WTC11 (cell line): ENCODE data around the gene STS. TPM values are rescaled to one million over a fixed set of nuclear protein-coding genes. Genes with fewer than 3 reads are reported as not detected.

ENCODE experiments used
- ATAC-seq: fragments of 200-7000 bp; cut with Tn5 transposase; 2 replicates; pipeline ENCODE4 v1.10.0; 2021; ENCODE audit warnings: mild to moderate bottlenecking, moderate library complexity
- CTCF ChIA-PET: fragments of 300-600 bp; sonication (Branson Sonifier 250); formaldehyde crosslinking; loops from one replicate; lab custom pipeline; 2021; ENCODE audit warnings: antibody characterized with exemption; lab: Charles Lee
- POLR2A ChIA-PET: fragments of 350-600 bp; sonication (Branson Sonifier 250); formaldehyde crosslinking; loops from one replicate; lab custom pipeline; 2021; ENCODE audit warnings: antibody characterized with exemption; lab: Charles Lee
- DNase-seq: peaks from one replicate; pipeline ENCODE4 v3.0.0; 2021; ENCODE audit warnings: low spot score
- H3K27ac Mint-ChIP-seq: 2 replicates; pipeline ENCODE4 v1.8.0; 2021; ENCODE audit warnings: mixed read lengths
- H3K27me3 Mint-ChIP-seq: 2 replicates; pipeline ENCODE4 v1.8.0; 2021; ENCODE audit warnings: low read depth, mild to moderate bottlenecking, moderate library complexity, mixed read lengths
- H3K36me3 Mint-ChIP-seq: 2 replicates; pipeline ENCODE4 v1.8.0; 2021; ENCODE audit warnings: mixed read lengths
- H3K4me1 Mint-ChIP-seq: 2 replicates; pipeline ENCODE4 v1.8.0; 2022; ENCODE audit warnings: mixed read lengths
- H3K4me3 Mint-ChIP-seq: 2 replicates; pipeline ENCODE4 v1.8.0; 2021; ENCODE audit warnings: mild to moderate bottlenecking, moderate library complexity, mixed read lengths
- H3K9me3 Mint-ChIP-seq: 2 replicates; pipeline ENCODE4 v1.8.0; 2021; ENCODE audit warnings: mixed read lengths
- ATF1 ChIP-seq: sonication (generic); formaldehyde crosslinking; IDR thresholded peaks from 2 replicates; pipeline ENCODE4 v1.8.1; 2023; ENCODE audit warnings: mild to moderate bottlenecking, moderate library complexity, missing genetic modification reagents
- GTF2I ChIP-seq: fragments of 250-450 bp; sonication (Bioruptor Pico); conservative IDR thresholded peaks from 2 replicates; pipeline ENCODE4 v1.4.0; 2021; ENCODE audit warnings: mild to moderate bottlenecking
- JUN ChIP-seq: sonication (generic); formaldehyde crosslinking; IDR thresholded peaks from 2 replicates; pipeline ENCODE4 v1.8.0; 2023; ENCODE audit warnings: mild to moderate bottlenecking, missing genetic modification reagents
- KAT7 ChIP-seq: sonication (generic); formaldehyde crosslinking; IDR thresholded peaks from 2 replicates; pipeline ENCODE4 v1.8.1; 2023; ENCODE audit warnings: missing genetic modification reagents, mild to moderate bottlenecking, borderline replicate concordance
- NFATC4 ChIP-seq: fragments of 250-450 bp; sonication (Bioruptor Pico); IDR thresholded peaks from 2 replicates; pipeline ENCODE4 v1.9.0; 2021; ENCODE audit warnings: mild to moderate bottlenecking
- NFE2L1 ChIP-seq: sonication (generic); formaldehyde crosslinking; IDR thresholded peaks from 2 replicates; pipeline ENCODE4 v1.8.1; 2023; ENCODE audit warnings: missing genetic modification reagents
- NR1H2 ChIP-seq: sonication (generic); formaldehyde crosslinking; IDR thresholded peaks from 2 replicates; pipeline ENCODE4 v1.9.0; 2021; ENCODE audit warnings: mild to moderate bottlenecking, moderate library complexity, missing genetic modification reagents
- SMAD3 ChIP-seq: sonication (generic); formaldehyde crosslinking; IDR thresholded peaks from 2 replicates; pipeline ENCODE4 v1.8.0; 2022; ENCODE audit warnings: missing genetic modification reagents, mild to moderate bottlenecking, borderline replicate concordance
- ZNF263 ChIP-seq: sonication (generic); formaldehyde crosslinking; IDR thresholded peaks from 2 replicates; pipeline ENCODE4 v1.8.1; 2022; ENCODE audit warnings: low read depth, mild to moderate bottlenecking, moderate library complexity, missing genetic modification reagents
- ZNF317 ChIP-seq: sonication (generic); formaldehyde crosslinking; IDR thresholded peaks from 2 replicates; pipeline ENCODE4 v1.8.1; 2023; ENCODE audit warnings: low read depth, mild to moderate bottlenecking, moderate library complexity, missing genetic modification reagents, borderline replicate concordance
- total RNA-seq: library from RNA; stranded (reverse); gene quantifications from 3 replicates; pipeline ENCODE4 v1.2.3, GENCODE V29; 2021
- TF ChIP-seq, protein P1 (sequence below): sonication (generic); formaldehyde crosslinking; IDR thresholded peaks from 2 replicates; pipeline ENCODE4 v1.8.1; 2022; ENCODE audit warnings: low read depth, missing genetic modification reagents, borderline replicate concordance
- TF ChIP-seq, protein P2 (sequence below): sonication (generic); formaldehyde crosslinking; conservative IDR thresholded peaks from 2 replicates; pipeline ENCODE4 v1.8.1; 2022; ENCODE audit warnings: mild to moderate bottlenecking, missing genetic modification reagents
- TF ChIP-seq, protein P3 (sequence below): sonication (generic); formaldehyde crosslinking; IDR thresholded peaks from 2 replicates; pipeline ENCODE4 v1.8.1; 2023; ENCODE audit warnings: mild to moderate bottlenecking, missing genetic modification reagents, borderline replicate concordance
- TF ChIP-seq, protein P4 (sequence below): sonication (generic); formaldehyde crosslinking; IDR thresholded peaks from 2 replicates; pipeline ENCODE4 v1.8.1; 2022; ENCODE audit warnings: low read depth, mild to moderate bottlenecking, moderate library complexity, missing genetic modification reagents, borderline replicate concordance
- TF ChIP-seq, protein P5 (sequence below): sonication (generic); formaldehyde crosslinking; IDR thresholded peaks from 2 replicates; pipeline ENCODE4 v1.8.0; 2023; ENCODE audit warnings: mild to moderate bottlenecking, missing genetic modification reagents
- TF ChIP-seq, protein P6 (sequence below): sonication (generic); formaldehyde crosslinking; IDR thresholded peaks from 2 replicates; pipeline ENCODE4 v1.8.0; 2022; ENCODE audit warnings: mild to moderate bottlenecking, missing genetic modification reagents
- TF ChIP-seq, protein P7 (sequence below): fragments of 250-450 bp; sonication (Bioruptor Pico); conservative IDR thresholded peaks from 2 replicates; pipeline ENCODE4 v1.9.0; 2021; ENCODE audit warnings: mild to moderate bottlenecking
- TF ChIP-seq, protein P8 (sequence below): fragments of 250-450 bp; sonication (Bioruptor Pico); IDR thresholded peaks from 2 replicates; pipeline ENCODE4 v1.9.0; 2021; ENCODE audit warnings: moderate library complexity, mild to moderate bottlenecking, inconsistent platforms, borderline replicate concordance
- TF ChIP-seq, protein P9 (sequence below): sonication (generic); formaldehyde crosslinking; IDR thresholded peaks from 2 replicates; pipeline ENCODE4 v1.8.0; 2022; ENCODE audit warnings: mild to moderate bottlenecking, missing genetic modification reagents
- TF ChIP-seq, protein P10 (sequence below): sonication (generic); formaldehyde crosslinking; IDR thresholded peaks from 2 replicates; pipeline ENCODE4 v1.8.1; 2023; ENCODE audit warnings: mild to moderate bottlenecking, missing genetic modification reagents, moderate library complexity

STS gene
- total RNA-seq, 1 experiment from 2014 or later, result 1.3 TPM

DNA sequence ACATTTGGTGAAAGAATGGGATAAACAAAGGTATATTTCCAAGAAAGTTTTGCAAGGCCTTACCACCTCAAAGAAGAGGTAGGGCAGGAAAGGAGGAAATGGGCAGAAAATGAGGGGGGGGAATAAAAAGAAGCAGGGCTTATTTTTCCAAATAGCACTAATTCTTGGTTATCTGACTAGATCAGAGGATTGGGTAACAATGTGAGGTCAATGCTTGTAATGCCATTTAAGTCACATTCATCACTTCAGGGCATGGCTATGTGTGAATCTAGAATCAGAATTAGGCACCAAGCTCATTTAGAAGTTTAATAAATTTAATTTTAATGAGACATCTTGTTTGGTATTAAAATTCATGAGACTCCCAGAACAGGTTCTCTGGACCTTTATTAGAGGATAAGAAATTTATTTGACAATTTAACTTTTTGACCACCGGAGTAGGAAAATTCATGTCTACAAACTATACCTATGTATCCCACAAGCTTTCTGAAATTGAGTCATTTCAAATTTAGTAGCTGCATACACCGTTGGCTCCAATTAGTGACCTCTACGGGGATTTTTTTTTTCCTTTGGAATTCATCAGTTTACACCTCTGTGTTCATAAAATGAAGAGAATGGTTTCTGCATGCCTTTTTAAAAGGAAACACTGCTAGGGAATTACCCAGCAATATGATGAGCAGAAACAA lies 1.4 kb upstream of the STS start:
- H3K4me3 Mint-ChIP-seq, result no peak overlapping the region
- POLR2A ChIA-PET, result interaction anchor here (0.6 kb wide), 1 partner anchor 1033 kb away, joined by 3 read pairs; no protein-coding TSS in a partner anchor
- no peaks in the 10 kb centered on the region for H3K36me3 Mint-ChIP-seq
- CTCF ChIA-PET, result interaction anchor here (0.6 kb wide), 1 partner anchor 193 kb away, joined by 4 read pairs; no protein-coding TSS in a partner anchor
- peaks cover 4% of the 10 kb centered on the region for H3K4me1 Mint-ChIP-seq
- no peak overlapping the region for H3K27ac Mint-ChIP-seq
- H3K27me3 Mint-ChIP-seq, result no peaks in the 10 kb centered on the region
- DNase-seq (no peak), ATAC-seq (no peak)
- no peaks in the 10 kb centered on the region for H3K9me3 Mint-ChIP-seq
- TF ChIP-seq SMAD3 (no peak), ZNF317 (CRISPR knock-in tag) (no peak), GTF2I (CRISPR knock-in tag) (no peak), JUN (CRISPR knock-in tag) (no peak), NFATC4 (CRISPR knock-in tag) (no peak), ZNF263 (CRISPR knock-in tag) (no peak), ATF1 (CRISPR knock-in tag) (no peak), NR1H2 (CRISPR knock-in tag) (no peak), NFE2L1 (no peak), KAT7 (no peak)
- TF ChIP-seq, protein P1, sequence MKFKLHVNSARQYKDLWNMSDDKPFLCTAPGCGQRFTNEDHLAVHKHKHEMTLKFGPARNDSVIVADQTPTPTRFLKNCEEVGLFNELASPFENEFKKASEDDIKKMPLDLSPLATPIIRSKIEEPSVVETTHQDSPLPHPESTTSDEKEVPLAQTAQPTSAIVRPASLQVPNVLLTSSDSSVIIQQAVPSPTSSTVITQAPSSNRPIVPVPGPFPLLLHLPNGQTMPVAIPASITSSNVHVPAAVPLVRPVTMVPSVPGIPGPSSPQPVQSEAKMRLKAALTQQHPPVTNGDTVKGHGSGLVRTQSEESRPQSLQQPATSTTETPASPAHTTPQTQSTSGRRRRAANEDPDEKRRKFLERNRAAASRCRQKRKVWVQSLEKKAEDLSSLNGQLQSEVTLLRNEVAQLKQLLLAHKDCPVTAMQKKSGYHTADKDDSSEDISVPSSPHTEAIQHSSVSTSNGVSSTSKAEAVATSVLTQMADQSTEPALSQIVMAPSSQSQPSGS (CRISPR knock-in tag), result no peak
- TF ChIP-seq, protein P2, sequence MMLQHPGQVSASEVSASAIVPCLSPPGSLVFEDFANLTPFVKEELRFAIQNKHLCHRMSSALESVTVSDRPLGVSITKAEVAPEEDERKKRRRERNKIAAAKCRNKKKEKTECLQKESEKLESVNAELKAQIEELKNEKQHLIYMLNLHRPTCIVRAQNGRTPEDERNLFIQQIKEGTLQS (CRISPR knock-in tag), result no peak
- TF ChIP-seq, protein P3, sequence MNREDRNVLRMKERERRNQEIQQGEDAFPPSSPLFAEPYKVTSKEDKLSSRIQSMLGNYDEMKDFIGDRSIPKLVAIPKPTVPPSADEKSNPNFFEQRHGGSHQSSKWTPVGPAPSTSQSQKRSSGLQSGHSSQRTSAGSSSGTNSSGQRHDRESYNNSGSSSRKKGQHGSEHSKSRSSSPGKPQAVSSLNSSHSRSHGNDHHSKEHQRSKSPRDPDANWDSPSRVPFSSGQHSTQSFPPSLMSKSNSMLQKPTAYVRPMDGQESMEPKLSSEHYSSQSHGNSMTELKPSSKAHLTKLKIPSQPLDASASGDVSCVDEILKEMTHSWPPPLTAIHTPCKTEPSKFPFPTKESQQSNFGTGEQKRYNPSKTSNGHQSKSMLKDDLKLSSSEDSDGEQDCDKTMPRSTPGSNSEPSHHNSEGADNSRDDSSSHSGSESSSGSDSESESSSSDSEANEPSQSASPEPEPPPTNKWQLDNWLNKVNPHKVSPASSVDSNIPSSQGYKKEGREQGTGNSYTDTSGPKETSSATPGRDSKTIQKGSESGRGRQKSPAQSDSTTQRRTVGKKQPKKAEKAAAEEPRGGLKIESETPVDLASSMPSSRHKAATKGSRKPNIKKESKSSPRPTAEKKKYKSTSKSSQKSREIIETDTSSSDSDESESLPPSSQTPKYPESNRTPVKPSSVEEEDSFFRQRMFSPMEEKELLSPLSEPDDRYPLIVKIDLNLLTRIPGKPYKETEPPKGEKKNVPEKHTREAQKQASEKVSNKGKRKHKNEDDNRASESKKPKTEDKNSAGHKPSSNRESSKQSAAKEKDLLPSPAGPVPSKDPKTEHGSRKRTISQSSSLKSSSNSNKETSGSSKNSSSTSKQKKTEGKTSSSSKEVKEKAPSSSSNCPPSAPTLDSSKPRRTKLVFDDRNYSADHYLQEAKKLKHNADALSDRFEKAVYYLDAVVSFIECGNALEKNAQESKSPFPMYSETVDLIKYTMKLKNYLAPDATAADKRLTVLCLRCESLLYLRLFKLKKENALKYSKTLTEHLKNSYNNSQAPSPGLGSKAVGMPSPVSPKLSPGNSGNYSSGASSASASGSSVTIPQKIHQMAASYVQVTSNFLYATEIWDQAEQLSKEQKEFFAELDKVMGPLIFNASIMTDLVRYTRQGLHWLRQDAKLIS (CRISPR knock-in tag), result no peak
- TF ChIP-seq, protein P4, sequence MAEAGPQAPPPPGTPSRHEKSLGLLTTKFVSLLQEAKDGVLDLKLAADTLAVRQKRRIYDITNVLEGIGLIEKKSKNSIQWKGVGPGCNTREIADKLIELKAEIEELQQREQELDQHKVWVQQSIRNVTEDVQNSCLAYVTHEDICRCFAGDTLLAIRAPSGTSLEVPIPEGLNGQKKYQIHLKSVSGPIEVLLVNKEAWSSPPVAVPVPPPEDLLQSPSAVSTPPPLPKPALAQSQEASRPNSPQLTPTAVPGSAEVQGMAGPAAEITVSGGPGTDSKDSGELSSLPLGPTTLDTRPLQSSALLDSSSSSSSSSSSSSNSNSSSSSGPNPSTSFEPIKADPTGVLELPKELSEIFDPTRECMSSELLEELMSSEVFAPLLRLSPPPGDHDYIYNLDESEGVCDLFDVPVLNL, result no peak
- TF ChIP-seq, protein P5, sequence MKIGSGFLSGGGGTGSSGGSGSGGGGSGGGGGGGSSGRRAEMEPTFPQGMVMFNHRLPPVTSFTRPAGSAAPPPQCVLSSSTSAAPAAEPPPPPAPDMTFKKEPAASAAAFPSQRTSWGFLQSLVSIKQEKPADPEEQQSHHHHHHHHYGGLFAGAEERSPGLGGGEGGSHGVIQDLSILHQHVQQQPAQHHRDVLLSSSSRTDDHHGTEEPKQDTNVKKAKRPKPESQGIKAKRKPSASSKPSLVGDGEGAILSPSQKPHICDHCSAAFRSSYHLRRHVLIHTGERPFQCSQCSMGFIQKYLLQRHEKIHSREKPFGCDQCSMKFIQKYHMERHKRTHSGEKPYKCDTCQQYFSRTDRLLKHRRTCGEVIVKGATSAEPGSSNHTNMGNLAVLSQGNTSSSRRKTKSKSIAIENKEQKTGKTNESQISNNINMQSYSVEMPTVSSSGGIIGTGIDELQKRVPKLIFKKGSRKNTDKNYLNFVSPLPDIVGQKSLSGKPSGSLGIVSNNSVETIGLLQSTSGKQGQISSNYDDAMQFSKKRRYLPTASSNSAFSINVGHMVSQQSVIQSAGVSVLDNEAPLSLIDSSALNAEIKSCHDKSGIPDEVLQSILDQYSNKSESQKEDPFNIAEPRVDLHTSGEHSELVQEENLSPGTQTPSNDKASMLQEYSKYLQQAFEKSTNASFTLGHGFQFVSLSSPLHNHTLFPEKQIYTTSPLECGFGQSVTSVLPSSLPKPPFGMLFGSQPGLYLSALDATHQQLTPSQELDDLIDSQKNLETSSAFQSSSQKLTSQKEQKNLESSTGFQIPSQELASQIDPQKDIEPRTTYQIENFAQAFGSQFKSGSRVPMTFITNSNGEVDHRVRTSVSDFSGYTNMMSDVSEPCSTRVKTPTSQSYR (CRISPR knock-in tag), result no peak
- TF ChIP-seq, protein P6, sequence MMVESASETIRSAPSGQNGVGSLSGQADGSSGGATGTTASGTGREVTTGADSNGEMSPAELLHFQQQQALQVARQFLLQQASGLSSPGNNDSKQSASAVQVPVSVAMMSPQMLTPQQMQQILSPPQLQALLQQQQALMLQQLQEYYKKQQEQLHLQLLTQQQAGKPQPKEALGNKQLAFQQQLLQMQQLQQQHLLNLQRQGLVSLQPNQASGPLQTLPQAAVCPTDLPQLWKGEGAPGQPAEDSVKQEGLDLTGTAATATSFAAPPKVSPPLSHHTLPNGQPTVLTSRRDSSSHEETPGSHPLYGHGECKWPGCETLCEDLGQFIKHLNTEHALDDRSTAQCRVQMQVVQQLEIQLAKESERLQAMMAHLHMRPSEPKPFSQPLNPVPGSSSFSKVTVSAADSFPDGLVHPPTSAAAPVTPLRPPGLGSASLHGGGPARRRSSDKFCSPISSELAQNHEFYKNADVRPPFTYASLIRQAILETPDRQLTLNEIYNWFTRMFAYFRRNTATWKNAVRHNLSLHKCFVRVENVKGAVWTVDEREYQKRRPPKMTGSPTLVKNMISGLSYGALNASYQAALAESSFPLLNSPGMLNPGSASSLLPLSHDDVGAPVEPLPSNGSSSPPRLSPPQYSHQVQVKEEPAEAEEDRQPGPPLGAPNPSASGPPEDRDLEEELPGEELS (CRISPR knock-in tag), result no peak
- TF ChIP-seq, protein P7, sequence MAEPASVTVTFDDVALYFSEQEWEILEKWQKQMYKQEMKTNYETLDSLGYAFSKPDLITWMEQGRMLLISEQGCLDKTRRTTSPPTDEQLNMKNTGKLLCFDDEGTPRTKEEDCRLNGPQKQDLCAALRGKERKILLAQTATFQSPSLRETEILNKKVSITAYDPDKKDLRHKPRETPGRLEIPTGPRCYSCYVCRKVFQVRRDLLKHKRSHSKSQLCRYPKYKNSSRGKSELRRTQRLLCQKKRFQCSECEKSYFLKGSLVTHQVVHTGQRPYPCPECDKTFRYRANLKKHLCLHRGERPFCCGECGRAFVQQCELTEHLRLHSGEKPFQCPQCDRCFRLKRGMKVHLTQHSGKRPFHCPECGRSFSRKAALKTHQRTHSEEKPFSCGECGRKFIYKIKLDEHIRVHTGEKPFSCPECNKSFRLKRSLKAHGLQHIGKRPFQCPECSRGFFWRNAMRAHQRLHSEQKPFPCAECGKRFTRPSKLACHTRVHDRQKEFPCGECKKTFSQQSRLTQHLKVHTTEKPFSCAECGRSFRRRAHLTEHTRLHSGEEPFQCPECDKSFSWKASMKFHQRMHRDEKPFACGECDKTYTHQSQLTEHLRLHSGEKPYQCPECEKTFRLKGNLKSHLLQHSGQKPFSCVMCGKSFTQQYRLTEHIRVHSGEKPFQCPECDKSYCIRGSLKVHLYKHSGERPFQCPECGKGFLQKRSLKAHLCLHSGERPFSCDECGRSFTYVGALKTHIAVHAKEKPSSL (CRISPR knock-in tag), result no peak
- TF ChIP-seq, protein P8, sequence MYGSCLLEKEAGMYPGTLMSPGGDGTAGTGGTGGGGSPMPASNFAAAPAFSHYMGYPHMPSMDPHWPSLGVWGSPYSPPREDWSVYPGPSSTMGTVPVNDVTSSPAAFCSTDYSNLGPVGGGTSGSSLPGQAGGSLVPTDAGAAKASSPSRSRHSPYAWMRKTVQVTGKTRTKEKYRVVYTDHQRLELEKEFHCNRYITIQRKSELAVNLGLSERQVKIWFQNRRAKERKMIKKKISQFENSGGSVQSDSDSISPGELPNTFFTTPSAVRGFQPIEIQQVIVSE (CRISPR knock-in tag), result no peak
- TF ChIP-seq, protein P9, sequence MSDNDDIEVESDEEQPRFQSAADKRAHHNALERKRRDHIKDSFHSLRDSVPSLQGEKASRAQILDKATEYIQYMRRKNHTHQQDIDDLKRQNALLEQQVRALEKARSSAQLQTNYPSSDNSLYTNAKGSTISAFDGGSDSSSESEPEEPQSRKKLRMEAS, result no peak
- TF ChIP-seq, protein P10, sequence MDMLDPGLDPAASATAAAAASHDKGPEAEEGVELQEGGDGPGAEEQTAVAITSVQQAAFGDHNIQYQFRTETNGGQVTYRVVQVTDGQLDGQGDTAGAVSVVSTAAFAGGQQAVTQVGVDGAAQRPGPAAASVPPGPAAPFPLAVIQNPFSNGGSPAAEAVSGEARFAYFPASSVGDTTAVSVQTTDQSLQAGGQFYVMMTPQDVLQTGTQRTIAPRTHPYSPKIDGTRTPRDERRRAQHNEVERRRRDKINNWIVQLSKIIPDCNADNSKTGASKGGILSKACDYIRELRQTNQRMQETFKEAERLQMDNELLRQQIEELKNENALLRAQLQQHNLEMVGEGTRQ (CRISPR knock-in tag), result no peak
- TF ChIP-seq, all 79 proteins: peak for 0
